Neural progenitor cell (in vitro differentiated cells): ENCODE measurements around the gene CATSPERZ.

ENCODE experiments used
- CTCF ChIP-seq: fragments of 200-600 bp; sonication (generic); IDR thresholded peaks from 2 replicates; pipeline ENCODE4 v1.5.1; 2017; ENCODE audit warnings: antibody characterized with exemption, mild to moderate bottlenecking
- EZH2phosphoT487 ChIP-seq: fragments of 200-600 bp; sonication (generic); IDR thresholded peaks from 2 replicates; pipeline ENCODE4 v1.6.1; 2017; ENCODE audit warnings: antibody characterized with exemption

GRCh38 chr11:64318766-64319761 lies 18.9 kb downstream of the CATSPERZ start:
- no peak for TF ChIP-seq CTCF
- TF ChIP-seq EZH2phosphoT487, result no peak
